Activated CD4-positive, alpha-beta T cell treated with anti-CD3 and anti-CD28 coated beads for 24 hours (primary cell): Measurements from ENCODE around the gene C4orf51.
"Not testable (repeated sequence)": the region's sequence is repeated elsewhere in the genome, so short reads cannot be mapped to it uniquely, and the experiment has no call there.

Source experiments
- DNase-seq, 2 donors: peaks; one replicate each; pipeline ENCODE4 v3.0.0-alpha.2; 2020; ENCODE audit warnings: low read depth in 2 of 2

C4orf51 gene

GRCh38 chr4:145679991-145680455 lies at the start of gene C4orf51:
Gene C4orf51 (plus strand): TSS chr4:145680146. CDS start chr4:145680204, 58 bp downstream.
- no peak for DNase-seq

- no peak for DNase-seq
Observed at GRCh38 chr4:145635117-145635516, 44.8 kb upstream of the C4orf51 start.

GRCh38 chr4:145635630-145636029 lies 44.3 kb upstream of the C4orf51 start:
- DNase-seq: no peak

GRCh38 chr4:145639186-145639698 lies 40.7 kb upstream of the C4orf51 start:
- DNase-seq: no peak

GRCh38 chr4:145640236-145640635 lies 39.7 kb upstream of the C4orf51 start:
- not testable (repeated sequence) for DNase-seq

GRCh38 chr4:145643295-145643694 lies 36.7 kb upstream of the C4orf51 start:
- DNase-seq: no peak

- no peak for DNase-seq
Observed at GRCh38 chr4:145644699-145645098, 35.2 kb upstream of the C4orf51 start.

- no peak for DNase-seq
Observed at GRCh38 chr4:145656156-145656555, 23.8 kb upstream of the C4orf51 start.

GRCh38 chr4:145660064-145660463 lies 19.9 kb upstream of the C4orf51 start:
- DNase-seq: no peak

GRCh38 chr4:145663194-145663593 lies 16.8 kb upstream of the C4orf51 start:
- no peak for DNase-seq

GRCh38 chr4:145665773-145666172 lies 14.2 kb upstream of the C4orf51 start:
- no peak for DNase-seq

- DNase-seq: no peak
Observed at GRCh38 chr4:145670422-145670821, 9.5 kb upstream of the C4orf51 start.

GRCh38 chr4:145679520-145679919 lies 426 bp upstream of the C4orf51 start:
- no peak for DNase-seq

GRCh38 chr4:145680902-145681301 lies 956 bp downstream of the C4orf51 start:
- DNase-seq: no peak

GRCh38 chr4:145681518-145681917 lies 1.6 kb downstream of the C4orf51 start:
- no peak for DNase-seq

GRCh38 chr4:145681956-145682355 lies 2.0 kb downstream of the C4orf51 start:
- no peak for DNase-seq

- DNase-seq: no peak
Observed at GRCh38 chr4:145686991-145687390, 7.0 kb downstream of the C4orf51 start.

- DNase-seq: no peak
Observed at GRCh38 chr4:145690610-145691009, 10.7 kb downstream of the C4orf51 start.

GRCh38 chr4:145691416-145691815 lies 11.5 kb downstream of the C4orf51 start:
- not testable (repeated sequence) for DNase-seq

GRCh38 chr4:145694929-145695328 lies 15.0 kb downstream of the C4orf51 start:
- DNase-seq: no peak

GRCh38 chr4:145697332-145697731 lies 17.4 kb downstream of the C4orf51 start:
- DNase-seq: no peak

GRCh38 chr4:145698507-145698906 lies 18.6 kb downstream of the C4orf51 start:
- no peak for DNase-seq

GRCh38 chr4:145703850-145704497 lies 24.0 kb downstream of the C4orf51 start:
- no peak for DNase-seq

- DNase-seq: no peak
Observed at GRCh38 chr4:145709336-145709735, 29.4 kb downstream of the C4orf51 start.
